ENCODE results near the gene MSTN. TPM values are rescaled to one million over a fixed set of nuclear protein-coding genes. Genes with fewer than 3 reads are reported as not detected.

Gene MSTN
- total and polyA plus RNA-seq, 2 of the 4 experiments (the other 2 are of a cell fraction), result under 0.01 TPM; not detected in 1

DNA sequence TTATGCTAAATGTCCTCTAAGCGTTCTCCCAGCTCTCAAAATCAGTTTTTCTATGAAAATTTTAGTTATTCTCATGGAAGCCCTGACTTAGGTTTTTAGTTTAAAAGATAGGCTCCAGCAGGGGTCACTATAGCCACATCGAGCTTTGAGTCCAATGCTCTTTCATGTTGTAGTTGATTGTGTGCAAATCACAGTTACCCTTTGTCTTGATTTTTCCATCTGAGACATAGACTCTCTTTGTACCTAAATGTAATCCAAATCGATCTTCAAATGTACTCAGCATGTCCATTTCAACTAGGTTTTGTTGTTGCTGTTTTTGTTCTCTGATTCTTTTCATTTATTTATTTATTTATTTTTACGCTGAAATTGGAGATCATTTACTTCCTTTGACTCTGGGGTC is 26.4 kb upstream of the MSTN start:
- Histone ChIP-seq H3K14ac (replicated peaks; ENCODE audit: low read depth, low read length) (no peak overlapping the region), H3K4ac (ENCODE audit: low read depth, low read length) (no peak overlapping the region), H2BK15ac (ENCODE audit: low read depth, low read length) (no peak overlapping the region), H3K36me3 (ENCODE audit: control insufficient read depth, insufficient read depth, low read length) (no peaks in the 10 kb centered on the region), H3K27ac (ENCODE audit: insufficient read depth, low read length) (no peak overlapping the region), H3K9me3 (ENCODE audit: control insufficient read depth, insufficient read depth, low read length) (no peaks in the 10 kb centered on the region), H3K18ac (ENCODE audit: low read depth, low read length) (no peak overlapping the region), H4K20me1 (ENCODE audit: insufficient read depth, low read length) (no peaks in the 10 kb centered on the region), H2BK5ac (ENCODE audit: low read depth, low read length, poor library complexity, severe bottlenecking) (no peak overlapping the region), H2BK20ac (ENCODE audit: low read depth, low read length) (no peak overlapping the region), H4K8ac (ENCODE audit: low read depth in 2 of 2, low read length in 2 of 2) (no peak overlapping the region), H4K5ac (ENCODE audit: low read depth, low read length) (no peak overlapping the region), H3K4me1 (ENCODE audit: control insufficient read depth, insufficient read depth, low read length) (no peaks in the 10 kb centered on the region; the same call in 1 of the 2 replicates), H2AFZ (replicated peaks; ENCODE audit: low read length, poor library complexity) (no peak overlapping the region), H2AK5ac (ENCODE audit: low read depth, low read length) (no peak overlapping the region), H3K4me2 (ENCODE audit: low read depth, low read length) (no peak overlapping the region), H2AK9ac (replicated peaks; ENCODE audit: low read depth, low read length, poor library complexity) (no peak overlapping the region), H3K9ac (ENCODE audit: low read depth, low read length) (no peak overlapping the region), H2BK120ac (ENCODE audit: low read depth, low read length) (no peak overlapping the region), H3K27me3 (ENCODE audit: control insufficient read depth, insufficient read depth, low read length) (peaks cover 2% of the 10 kb centered on the region; the same call in 1 of the 2 replicates), H3K56ac (ENCODE audit: extremely low read depth, insufficient read depth, low read length) (no peak overlapping the region), H3K9me1 (ENCODE audit: insufficient read depth, low read length) (no peaks in the 10 kb centered on the region), H3K4me3 (ENCODE audit: insufficient read depth, low read depth, low read length) (no peak overlapping the region), H3K79me1 (ENCODE audit: low read depth in 1 of 2, low read length in 2 of 2) (no peaks in the 10 kb centered on the region), H4K91ac (ENCODE audit: insufficient read depth, low read depth, low read length) (no peak overlapping the region), H3K23ac (ENCODE audit: low read depth, low read length) (no peak overlapping the region)
- no CpG with 5 or more reads among the region's 4 CpGs for WGBS, 2 experiments (ENCODE audit: extremely low coverage in 2 of 2, insufficient read length in 1 of 2)
- ChIA-PET POLR2A (ENCODE audit: unreplicated experiment) (no interaction called here), CTCF (interaction anchor here (1.0 to 1.7 kb wide), 7 partner anchors 9 to 425 kb away, joined by 3 to 5 read pairs (median 3); no protein-coding TSS in a partner anchor)
- dilution Hi-C loops (cut with HindIII; ENCODE audit: low sequenced_read_pairs, unreplicated experiment) (no loop called here), intact Hi-C loops (cut with micrococcal nuclease) (loop anchor here (1.0 to 2.0 kb wide), 6 partner anchors 92 to 716 kb away; a partner anchor contains a TSS), in situ Hi-C loops (cut with MboI; ENCODE audit: low sequenced_read_pairs) (loop anchor here (10.0 kb wide), 2 partner anchors 286 to 716 kb away; no protein-coding TSS in a partner anchor)
- ATAC-seq (ENCODE audit: low read depth) (peak; percentile 71), DNase-seq (peak; percentile 71)
- TF ChIP-seq RFX5 (IDR thresholded peaks at IDR 0.05; ENCODE audit: low read depth, low read length) (no peak), SMC3 (IDR thresholded peaks at IDR 0.05; ENCODE audit: low read depth, low read length) (peak; percentile 85), USF2 (IDR thresholded peaks at IDR 0.05; ENCODE audit: low read depth, low read length) (no peak), RAD21 (IDR thresholded peaks at IDR 0.05; ENCODE audit: low read length) (peak; percentile 89), POLR2A (IDR thresholded peaks at IDR 0.05; ENCODE audit: low read depth, low read length) (no peak), BHLHE40 (IDR thresholded peaks at IDR 0.05; ENCODE audit: low read depth, low read length) (no peak)
- TF ChIP-seq, protein P1, sequence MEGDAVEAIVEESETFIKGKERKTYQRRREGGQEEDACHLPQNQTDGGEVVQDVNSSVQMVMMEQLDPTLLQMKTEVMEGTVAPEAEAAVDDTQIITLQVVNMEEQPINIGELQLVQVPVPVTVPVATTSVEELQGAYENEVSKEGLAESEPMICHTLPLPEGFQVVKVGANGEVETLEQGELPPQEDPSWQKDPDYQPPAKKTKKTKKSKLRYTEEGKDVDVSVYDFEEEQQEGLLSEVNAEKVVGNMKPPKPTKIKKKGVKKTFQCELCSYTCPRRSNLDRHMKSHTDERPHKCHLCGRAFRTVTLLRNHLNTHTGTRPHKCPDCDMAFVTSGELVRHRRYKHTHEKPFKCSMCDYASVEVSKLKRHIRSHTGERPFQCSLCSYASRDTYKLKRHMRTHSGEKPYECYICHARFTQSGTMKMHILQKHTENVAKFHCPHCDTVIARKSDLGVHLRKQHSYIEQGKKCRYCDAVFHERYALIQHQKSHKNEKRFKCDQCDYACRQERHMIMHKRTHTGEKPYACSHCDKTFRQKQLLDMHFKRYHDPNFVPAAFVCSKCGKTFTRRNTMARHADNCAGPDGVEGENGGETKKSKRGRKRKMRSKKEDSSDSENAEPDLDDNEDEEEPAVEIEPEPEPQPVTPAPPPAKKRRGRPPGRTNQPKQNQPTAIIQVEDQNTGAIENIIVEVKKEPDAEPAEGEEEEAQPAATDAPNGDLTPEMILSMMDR (conservative IDR thresholded peaks at IDR 0.05; ENCODE audit: low read depth, low read length), result peak; percentile 86
- no TSS peak for BruUV-seq (replicated peaks)
